BE2C (cell line): ENCODE data around the gene GPC1.

Experiments
- DNase-seq: peaks from one replicate; pipeline ENCODE4 v3.0.0-alpha.2; 2020
- H3K27me3 ChIP-seq: fragments of 250-450 bp; sonication (Bioruptor Pico); 2 replicates; pipeline ENCODE4 v1.5.1; 2020; ENCODE audit warnings: mild to moderate bottlenecking
- H3K36me3 ChIP-seq: fragments of 250-450 bp; sonication (Bioruptor Pico); 2 replicates; pipeline ENCODE4 v1.5.1; 2020; ENCODE audit warnings: mild to moderate bottlenecking
- H3K4me1 ChIP-seq: fragments of 250-450 bp; sonication (Bioruptor Pico); 2 replicates; pipeline ENCODE4 v1.5.1; 2020
- H3K4me3 ChIP-seq: 2 replicates; pipeline ENCODE4 v1.5.1; 2011; ENCODE audit warnings: low read depth, low read length
- H3K9me3 ChIP-seq: fragments of 250-450 bp; sonication (Bioruptor Pico); 2 replicates; pipeline ENCODE4 v1.5.1; 2020
- CTCF ChIP-seq: IDR thresholded peaks from 2 replicates; pipeline ENCODE4 v1.5.1; 2012; ENCODE audit warnings: mild to moderate bottlenecking, low read depth, low read length

The GPC1 gene

GRCh38 chr2:240418311-240418710 lies 17.2 kb upstream of the GPC1 start:
- TF ChIP-seq CTCF = no peak
- no peaks in the 10 kb centered on the region for H3K36me3 ChIP-seq
- H3K4me1 ChIP-seq = no peaks in the 10 kb centered on the region
- no peak overlapping the region for H3K4me3 ChIP-seq
- no peaks in the 10 kb centered on the region for H3K27me3 ChIP-seq
- peaks cover 9% of the 10 kb centered on the region for H3K9me3 ChIP-seq
- no peak for DNase-seq

- Histone ChIP-seq H3K36me3 (no peaks in the 10 kb centered on the region), H3K4me3 (no peak overlapping the region), H3K27me3 (no peaks in the 10 kb centered on the region), H3K9me3 (peaks cover 9% of the 10 kb centered on the region), H3K4me1 (no peaks in the 10 kb centered on the region)
- no peak for TF ChIP-seq CTCF
- DNase-seq = no peak
Measured at GRCh38 chr2:240419271-240419670, 16.2 kb upstream of the GPC1 start.

GRCh38 chr2:240419723-240420122 lies 15.7 kb upstream of the GPC1 start:
- H3K9me3 ChIP-seq = peaks cover 9% of the 10 kb centered on the region
- no peak for TF ChIP-seq CTCF
- H3K4me3 ChIP-seq = no peak overlapping the region
- no peaks in the 10 kb centered on the region for H3K36me3 ChIP-seq
- H3K27me3 ChIP-seq = no peaks in the 10 kb centered on the region
- no peaks in the 10 kb centered on the region for H3K4me1 ChIP-seq
- no peak for DNase-seq

GRCh38 chr2:240420206-240421104 lies 15.0 kb upstream of the GPC1 start:
- no peaks in the 10 kb centered on the region for H3K36me3 ChIP-seq
- no peaks in the 10 kb centered on the region for H3K27me3 ChIP-seq
- H3K4me1 ChIP-seq = no peaks in the 10 kb centered on the region
- H3K4me3 ChIP-seq = no peak overlapping the region
- H3K9me3 ChIP-seq = peaks cover 9% of the 10 kb centered on the region
- TF ChIP-seq CTCF = no peak
- no peak for DNase-seq

GRCh38 chr2:240421381-240421780 lies 14.1 kb upstream of the GPC1 start:
- DNase-seq = no peak
- H3K4me3 ChIP-seq = no peak overlapping the region
- H3K27me3 ChIP-seq = no peaks in the 10 kb centered on the region
- no peaks in the 10 kb centered on the region for H3K36me3 ChIP-seq
- H3K9me3 ChIP-seq = peaks cover 9% of the 10 kb centered on the region
- no peaks in the 10 kb centered on the region for H3K4me1 ChIP-seq
- TF ChIP-seq CTCF = no peak

- DNase-seq = no peak
- Histone ChIP-seq H3K27me3 (no peaks in the 10 kb centered on the region), H3K4me3 (no peak overlapping the region), H3K9me3 (peaks cover 9% of the 10 kb centered on the region), H3K36me3 (no peaks in the 10 kb centered on the region), H3K4me1 (no peaks in the 10 kb centered on the region)
- no peak for TF ChIP-seq CTCF
Measured at GRCh38 chr2:240422658-240423329, 12.7 kb upstream of the GPC1 start.
